ENCODE data around the gene CCDC88B.

DNA sequence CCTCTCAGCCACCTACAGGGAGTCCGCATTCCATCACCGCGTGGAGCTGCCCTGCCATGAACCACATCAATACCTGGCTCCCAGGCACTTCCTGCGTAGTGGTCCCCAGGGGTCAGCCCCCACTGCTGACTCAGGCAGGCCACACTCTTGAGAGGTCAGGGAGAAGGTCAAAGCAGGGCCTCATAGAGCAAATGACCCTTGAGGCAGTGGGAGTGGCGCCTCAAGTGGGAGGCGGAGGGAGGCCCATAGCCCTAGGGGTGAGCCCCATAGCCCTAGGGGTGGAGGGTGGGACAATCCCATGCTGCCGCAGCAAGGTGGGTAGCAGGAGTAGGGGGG, 17.1 kb upstream of the CCDC88B start:
- TF ChIP-seq POLR2A (IDR thresholded peaks at IDR 0.05) (no peak), POLR2AphosphoS5 (IDR thresholded peaks at IDR 0.05) (no peak)
- TF ChIP-seq, protein P1, sequence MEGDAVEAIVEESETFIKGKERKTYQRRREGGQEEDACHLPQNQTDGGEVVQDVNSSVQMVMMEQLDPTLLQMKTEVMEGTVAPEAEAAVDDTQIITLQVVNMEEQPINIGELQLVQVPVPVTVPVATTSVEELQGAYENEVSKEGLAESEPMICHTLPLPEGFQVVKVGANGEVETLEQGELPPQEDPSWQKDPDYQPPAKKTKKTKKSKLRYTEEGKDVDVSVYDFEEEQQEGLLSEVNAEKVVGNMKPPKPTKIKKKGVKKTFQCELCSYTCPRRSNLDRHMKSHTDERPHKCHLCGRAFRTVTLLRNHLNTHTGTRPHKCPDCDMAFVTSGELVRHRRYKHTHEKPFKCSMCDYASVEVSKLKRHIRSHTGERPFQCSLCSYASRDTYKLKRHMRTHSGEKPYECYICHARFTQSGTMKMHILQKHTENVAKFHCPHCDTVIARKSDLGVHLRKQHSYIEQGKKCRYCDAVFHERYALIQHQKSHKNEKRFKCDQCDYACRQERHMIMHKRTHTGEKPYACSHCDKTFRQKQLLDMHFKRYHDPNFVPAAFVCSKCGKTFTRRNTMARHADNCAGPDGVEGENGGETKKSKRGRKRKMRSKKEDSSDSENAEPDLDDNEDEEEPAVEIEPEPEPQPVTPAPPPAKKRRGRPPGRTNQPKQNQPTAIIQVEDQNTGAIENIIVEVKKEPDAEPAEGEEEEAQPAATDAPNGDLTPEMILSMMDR (IDR thresholded peaks at IDR 0.05): no peak
